Colonic mucosa (tissue), 4 donors: Measurements from ENCODE around the gene TMEM100. TPM values are rescaled to one million over a fixed set of nuclear protein-coding genes. Genes with fewer than 3 reads are reported as not detected.
A peak's percentile ranks its signal among the peaks of the same experiment; 100 is the strongest.

Source experiments
- DNase-seq: peaks from one replicate; pipeline ENCODE4 v3.0.0-alpha.2; 2020
- H3K27ac ChIP-seq: fragments of 200-600 bp; one replicate; pipeline ENCODE4 v1.8.0; 2021
- H3K27me3 ChIP-seq: fragments of 200-600 bp; one replicate; pipeline ENCODE4 v1.8.0; 2021
- H3K36me3 ChIP-seq: fragments of 200-600 bp; one replicate; pipeline ENCODE4 v1.8.0; 2021
- H3K4me1 ChIP-seq: fragments of 200-600 bp; one replicate; pipeline ENCODE4 v1.8.0; 2021; ENCODE audit warnings: mild to moderate bottlenecking
- H3K4me3 ChIP-seq: fragments of 200-600 bp; one replicate; pipeline ENCODE4 v1.8.0; 2021
- H3K9ac ChIP-seq, 2 donors: one replicate each; pipeline ENCODE4 v1.7.0; 2013; ENCODE audit warnings: control low read depth in 2 of 2, low read depth in 2 of 2, low read length in 2 of 2
- H3K9me3 ChIP-seq: fragments of 200-600 bp; one replicate; pipeline ENCODE4 v1.8.0; 2021
- intact Hi-C: fragments of 100-400 bp; cut with DNase I; formaldehyde crosslinking; loops from one replicate; pipeline ENCODE4 v1.14.1; 2022
- total RNA-seq, 2 donors: library from RNA; stranded (reverse); fragmentation: NEBNext Ultra II Directional in 1 of 2; extraction: Animal tissue kit (Norgen Biotek cat#: 25700) in 1 of 2; gene quantifications; one replicate each; pipeline ENCODE4 v1.2.1, GENCODE V29; 2021
- TF ChIP-seq, protein P1 (sequence below): fragments of 200-600 bp; IDR thresholded peaks from one replicate; pipeline ENCODE4 v1.8.0; 2022; ENCODE audit warnings: antibody characterized with exemption, mild to moderate bottlenecking
- donor health status: healthy.
- donor health status: DM: no; HTN: no; CAD: no.
- donor health status: DM: no; HTN: no; CAD: no.

Gene TMEM100
- total RNA-seq, 2 donors from 2014 or later: 2.8 to 7.1 TPM

DNA sequence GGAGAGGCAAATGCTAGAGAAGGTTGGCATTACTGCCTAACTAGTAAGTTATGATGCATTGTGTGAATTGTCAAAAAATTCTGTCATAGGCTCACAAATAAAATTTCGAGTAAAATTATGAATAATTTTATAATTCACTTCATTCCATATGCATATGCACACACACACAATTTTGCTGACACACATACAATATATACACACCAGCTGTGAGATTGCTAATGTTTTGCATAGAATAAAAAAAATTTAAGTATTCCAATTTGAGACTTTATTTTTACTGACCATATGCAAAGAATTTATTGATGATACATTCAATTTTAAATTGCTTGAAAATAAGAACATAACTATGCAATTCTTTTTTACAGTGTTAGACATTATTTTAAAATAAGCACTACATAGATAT, 6.8 kb upstream of the TMEM100 start:
- DNase-seq: no peak
- Histone ChIP-seq H3K9me3 (no peaks in the 10 kb centered on the region), H3K36me3 (no peaks in the 10 kb centered on the region), H3K4me3 (no peak overlapping the region), H3K9ac (no peak overlapping the region), H3K27ac (no peak overlapping the region), H3K4me1 (no peaks in the 10 kb centered on the region), H3K27me3 (no peaks in the 10 kb centered on the region)
- TF ChIP-seq, protein P1, sequence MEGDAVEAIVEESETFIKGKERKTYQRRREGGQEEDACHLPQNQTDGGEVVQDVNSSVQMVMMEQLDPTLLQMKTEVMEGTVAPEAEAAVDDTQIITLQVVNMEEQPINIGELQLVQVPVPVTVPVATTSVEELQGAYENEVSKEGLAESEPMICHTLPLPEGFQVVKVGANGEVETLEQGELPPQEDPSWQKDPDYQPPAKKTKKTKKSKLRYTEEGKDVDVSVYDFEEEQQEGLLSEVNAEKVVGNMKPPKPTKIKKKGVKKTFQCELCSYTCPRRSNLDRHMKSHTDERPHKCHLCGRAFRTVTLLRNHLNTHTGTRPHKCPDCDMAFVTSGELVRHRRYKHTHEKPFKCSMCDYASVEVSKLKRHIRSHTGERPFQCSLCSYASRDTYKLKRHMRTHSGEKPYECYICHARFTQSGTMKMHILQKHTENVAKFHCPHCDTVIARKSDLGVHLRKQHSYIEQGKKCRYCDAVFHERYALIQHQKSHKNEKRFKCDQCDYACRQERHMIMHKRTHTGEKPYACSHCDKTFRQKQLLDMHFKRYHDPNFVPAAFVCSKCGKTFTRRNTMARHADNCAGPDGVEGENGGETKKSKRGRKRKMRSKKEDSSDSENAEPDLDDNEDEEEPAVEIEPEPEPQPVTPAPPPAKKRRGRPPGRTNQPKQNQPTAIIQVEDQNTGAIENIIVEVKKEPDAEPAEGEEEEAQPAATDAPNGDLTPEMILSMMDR: no peak
- intact Hi-C loops: no loop called here

DNA sequence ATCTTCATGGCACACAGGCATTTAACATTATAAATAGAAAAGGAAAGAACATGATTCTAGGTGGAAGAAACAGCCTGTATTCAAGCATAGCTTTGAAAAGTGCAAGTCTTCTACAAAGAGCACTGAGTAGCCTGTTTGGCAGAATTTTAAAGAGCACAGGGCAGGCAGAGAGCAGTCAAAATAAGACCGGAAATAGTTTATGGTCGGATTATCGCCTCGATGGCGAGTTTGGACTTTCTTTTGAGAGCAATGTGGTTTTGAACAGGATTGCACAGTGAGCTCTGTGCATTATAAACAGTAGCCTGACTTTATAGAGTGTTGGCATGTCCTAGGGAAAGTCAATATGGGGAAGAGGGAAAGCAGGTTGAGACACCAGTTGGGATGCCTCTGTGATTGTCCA, 6.2 kb upstream of the TMEM100 start:
- intact Hi-C loops: no loop called here
- Histone ChIP-seq H3K27ac (no peak overlapping the region), H3K9ac (no peak overlapping the region), H3K4me3 (no peak overlapping the region), H3K4me1 (no peaks in the 10 kb centered on the region), H3K27me3 (no peaks in the 10 kb centered on the region), H3K36me3 (no peaks in the 10 kb centered on the region), H3K9me3 (no peaks in the 10 kb centered on the region)
- no peak for DNase-seq
- TF ChIP-seq, protein P1: no peak

DNA sequence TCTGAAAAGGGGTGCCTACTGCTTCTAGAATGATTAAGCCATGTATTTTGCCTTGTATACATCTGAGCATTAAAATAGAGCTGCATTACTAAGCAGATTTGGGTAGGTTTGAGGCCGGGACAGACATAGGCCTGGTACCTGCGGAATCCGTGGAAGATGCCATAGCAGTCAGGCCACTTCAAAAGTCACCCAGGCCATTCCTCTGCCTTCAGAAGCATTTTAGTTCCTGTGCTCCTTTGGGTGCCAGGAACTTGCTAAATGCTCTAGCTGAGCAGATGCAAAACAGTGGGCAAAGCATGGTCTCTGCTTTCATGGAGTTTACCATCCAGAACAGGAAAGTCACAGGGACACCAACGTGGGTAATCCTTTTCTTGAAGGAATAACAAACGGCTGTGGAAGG, 5.7 kb upstream of the TMEM100 start:
- intact Hi-C loops: no loop called here
- Histone ChIP-seq H3K36me3 (no peaks in the 10 kb centered on the region), H3K4me3 (no peak overlapping the region), H3K4me1 (no peaks in the 10 kb centered on the region), H3K27ac (no peak overlapping the region), H3K9me3 (no peaks in the 10 kb centered on the region), H3K27me3 (no peaks in the 10 kb centered on the region), H3K9ac (no peak overlapping the region)
- no peak for DNase-seq
- TF ChIP-seq, protein P1: no peak

DNA sequence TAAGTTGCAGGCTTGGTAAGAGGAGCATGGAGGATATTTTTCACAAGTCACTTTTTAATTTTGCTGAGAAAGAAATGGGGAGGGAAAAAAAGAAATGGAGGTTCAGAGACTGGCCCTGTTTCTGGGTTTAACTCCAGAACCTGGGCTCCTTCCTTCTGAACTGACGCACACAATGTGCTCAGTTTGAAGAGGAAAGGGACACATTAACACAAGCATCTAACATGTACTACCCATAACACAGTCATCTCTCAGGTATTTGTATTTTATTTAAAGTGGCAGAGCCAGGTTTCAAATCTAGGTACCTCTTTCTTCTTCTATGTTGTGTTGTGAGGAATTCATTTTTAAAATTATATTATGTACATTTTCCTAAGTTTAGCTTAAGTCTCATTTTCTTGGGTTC, 5.3 kb upstream of the TMEM100 start:
- Histone ChIP-seq H3K36me3 (no peaks in the 10 kb centered on the region), H3K4me1 (no peaks in the 10 kb centered on the region), H3K9me3 (no peaks in the 10 kb centered on the region), H3K27me3 (no peaks in the 10 kb centered on the region), H3K4me3 (no peak overlapping the region), H3K9ac (no peak overlapping the region), H3K27ac (no peak overlapping the region)
- TF ChIP-seq, protein P1: no peak
- intact Hi-C loops: no loop called here
- DNase-seq: no peak

DNA sequence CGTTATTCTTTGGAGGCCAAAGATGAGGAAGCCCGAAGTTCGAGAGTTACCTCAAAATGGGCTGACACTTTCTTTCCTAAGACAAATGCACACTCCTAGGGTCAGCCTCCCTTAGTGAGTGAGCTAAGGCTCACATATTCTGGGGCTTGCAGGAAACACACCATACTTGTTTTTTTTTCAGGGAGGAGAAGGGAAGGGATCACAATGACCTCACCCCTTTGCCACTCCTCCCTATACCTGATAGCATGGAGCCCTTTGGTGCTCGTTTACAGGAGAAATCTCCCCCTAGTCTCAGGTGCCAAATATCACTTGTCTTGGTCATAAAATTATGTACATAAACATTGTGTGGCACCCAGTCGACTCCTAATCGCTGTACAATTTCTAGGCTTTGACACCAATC, 4.6 kb upstream of the TMEM100 start:
- Histone ChIP-seq H3K9me3 (no peaks in the 10 kb centered on the region), H3K4me3 (no peak overlapping the region), H3K9ac (no peak overlapping the region), H3K4me1 (no peaks in the 10 kb centered on the region), H3K27me3 (no peaks in the 10 kb centered on the region), H3K27ac (no peak overlapping the region), H3K36me3 (no peaks in the 10 kb centered on the region)
- DNase-seq: no peak
- TF ChIP-seq, protein P1: no peak
- intact Hi-C loops: no loop called here

DNA sequence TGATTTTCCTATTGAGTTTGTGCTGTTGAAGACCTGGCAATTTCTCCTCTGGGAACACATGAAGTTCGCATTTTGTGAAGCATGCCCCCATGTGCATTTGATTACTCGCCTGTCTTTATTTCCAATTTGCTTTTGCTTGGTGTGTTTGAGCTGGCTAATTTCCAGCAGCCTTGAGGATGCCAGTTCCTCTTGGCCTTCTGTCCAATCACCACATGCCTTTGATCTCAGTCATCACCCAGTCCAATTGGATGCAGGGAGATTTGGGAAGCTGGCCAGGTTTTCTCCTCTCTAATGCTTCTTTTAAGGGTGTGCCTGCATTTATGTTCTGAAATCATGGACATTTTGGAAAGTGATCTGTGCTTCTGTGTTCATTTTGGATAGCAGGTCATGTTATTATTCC, 3.8 kb upstream of the TMEM100 start:
- TF ChIP-seq, protein P1: no peak
- Histone ChIP-seq H3K36me3 (no peaks in the 10 kb centered on the region), H3K4me3 (no peak overlapping the region), H3K27ac (no peak overlapping the region), H3K27me3 (no peaks in the 10 kb centered on the region), H3K4me1 (no peaks in the 10 kb centered on the region), H3K9me3 (no peaks in the 10 kb centered on the region), H3K9ac (no peak overlapping the region)
- peak; percentile 33 for DNase-seq
- intact Hi-C loops: no loop called here
